OCI-LY3 (cell line): Measurements from ENCODE around the gene DENND1A.

Experiments
- EZH2phosphoT487 ChIP-seq: fragments of 200-600 bp; shearing (Covaris generic); IDR thresholded peaks from 2 replicates; pipeline ENCODE4 v1.6.1; 2018; ENCODE audit warnings: antibody characterized with exemption, mixed run types, low read depth
- TF ChIP-seq, protein P1 (sequence below): fragments of 200-600, 300-600 bp; sonication (generic); IDR thresholded peaks from 2 replicates; pipeline ENCODE4 v1.5.1; 2014; ENCODE audit warnings: antibody characterized with exemption, low read length, low read depth

DNA sequence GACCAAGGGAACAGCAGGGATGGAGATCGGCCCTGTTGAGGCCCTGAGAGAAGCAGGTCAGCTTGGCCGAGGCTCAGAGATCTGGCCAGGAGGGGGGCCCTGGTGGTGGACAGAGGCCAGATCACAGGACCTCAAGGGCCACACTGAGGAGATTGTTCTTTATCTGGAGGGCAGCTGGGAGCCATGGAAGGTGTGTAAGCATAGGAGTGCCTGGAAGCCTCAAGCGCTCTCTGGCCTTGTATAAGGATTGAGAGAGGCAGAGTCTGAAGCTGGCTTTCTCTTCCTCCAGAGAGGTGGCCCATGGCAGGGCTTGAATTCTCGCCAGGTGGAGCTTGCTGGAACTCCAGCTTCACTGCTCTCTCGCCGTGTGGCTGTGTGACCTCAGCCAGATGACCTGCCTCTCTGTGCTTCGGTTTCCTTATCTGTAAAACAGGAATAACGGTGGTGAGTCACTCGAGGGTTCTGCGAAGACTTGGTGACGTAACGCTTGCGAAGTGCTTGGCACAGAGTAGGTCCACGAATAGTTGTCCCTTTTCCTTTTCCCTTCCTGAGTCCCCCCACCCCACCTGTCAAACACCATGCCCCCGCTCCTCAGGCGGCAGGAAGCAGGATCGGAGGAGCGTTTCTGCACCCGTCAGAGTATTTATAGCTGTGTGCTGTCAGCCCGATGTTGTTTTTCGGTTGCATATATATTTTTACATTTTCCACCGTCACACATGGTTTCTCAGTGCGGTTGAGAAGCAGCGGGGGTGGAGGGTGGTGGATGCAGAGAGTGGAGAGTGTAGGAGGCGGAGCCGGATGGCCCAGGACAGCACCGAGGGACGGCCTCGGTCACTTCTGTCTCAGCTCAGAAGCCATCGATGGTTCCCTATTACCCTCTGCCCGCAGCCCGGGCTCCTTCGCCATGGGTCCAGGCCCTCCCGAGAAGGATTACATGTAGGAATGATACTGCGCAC, 590.9 kb downstream of the DENND1A start:
- TF ChIP-seq, protein P1, sequence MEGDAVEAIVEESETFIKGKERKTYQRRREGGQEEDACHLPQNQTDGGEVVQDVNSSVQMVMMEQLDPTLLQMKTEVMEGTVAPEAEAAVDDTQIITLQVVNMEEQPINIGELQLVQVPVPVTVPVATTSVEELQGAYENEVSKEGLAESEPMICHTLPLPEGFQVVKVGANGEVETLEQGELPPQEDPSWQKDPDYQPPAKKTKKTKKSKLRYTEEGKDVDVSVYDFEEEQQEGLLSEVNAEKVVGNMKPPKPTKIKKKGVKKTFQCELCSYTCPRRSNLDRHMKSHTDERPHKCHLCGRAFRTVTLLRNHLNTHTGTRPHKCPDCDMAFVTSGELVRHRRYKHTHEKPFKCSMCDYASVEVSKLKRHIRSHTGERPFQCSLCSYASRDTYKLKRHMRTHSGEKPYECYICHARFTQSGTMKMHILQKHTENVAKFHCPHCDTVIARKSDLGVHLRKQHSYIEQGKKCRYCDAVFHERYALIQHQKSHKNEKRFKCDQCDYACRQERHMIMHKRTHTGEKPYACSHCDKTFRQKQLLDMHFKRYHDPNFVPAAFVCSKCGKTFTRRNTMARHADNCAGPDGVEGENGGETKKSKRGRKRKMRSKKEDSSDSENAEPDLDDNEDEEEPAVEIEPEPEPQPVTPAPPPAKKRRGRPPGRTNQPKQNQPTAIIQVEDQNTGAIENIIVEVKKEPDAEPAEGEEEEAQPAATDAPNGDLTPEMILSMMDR: no peak
- TF ChIP-seq EZH2phosphoT487: no peak
